Uterus (tissue), 2 donors: Measurements from ENCODE around the gene DPF3.

Experiments
- CTCF ChIP-seq, 4 experiments: fragments of 200-600 bp in 2 of 4; fragments of 450-650 bp in 2 of 4; sonication (generic) in 2 of 4; IDR thresholded peaks; one replicate each; pipeline ENCODE4 v1.5.1; 2016 to 2019; ENCODE audit warnings: antibody characterized with exemption in 4 of 4, mild to moderate bottlenecking in 2 of 4, moderate library complexity in 1 of 4
- POLR2A ChIP-seq, 2 donors: fragments of 450-650 bp; IDR thresholded peaks; one replicate each; pipeline ENCODE4 v1.6.1; 2016; ENCODE audit warnings: antibody characterized with exemption in 2 of 2, mild to moderate bottlenecking in 1 of 2, moderate library complexity in 1 of 2

- TF ChIP-seq CTCF (IDR thresholded peaks at IDR 0.05) (no peak), POLR2A (IDR thresholded peaks at IDR 0.05) (no peak)
Observed at GRCh38 chr14:72844524-72844923, 49.4 kb downstream of the DPF3 start.
